ENCODE results near the gene SLC1A2. TPM values are rescaled to one million over a fixed set of nuclear protein-coding genes. Genes with fewer than 3 reads are reported as not detected.
A peak's percentile ranks its signal among the peaks of the same experiment; 100 is the strongest.

Gene SLC1A2
- total RNA-seq, 2 experiments from 2014 or later = not detected

DNA sequence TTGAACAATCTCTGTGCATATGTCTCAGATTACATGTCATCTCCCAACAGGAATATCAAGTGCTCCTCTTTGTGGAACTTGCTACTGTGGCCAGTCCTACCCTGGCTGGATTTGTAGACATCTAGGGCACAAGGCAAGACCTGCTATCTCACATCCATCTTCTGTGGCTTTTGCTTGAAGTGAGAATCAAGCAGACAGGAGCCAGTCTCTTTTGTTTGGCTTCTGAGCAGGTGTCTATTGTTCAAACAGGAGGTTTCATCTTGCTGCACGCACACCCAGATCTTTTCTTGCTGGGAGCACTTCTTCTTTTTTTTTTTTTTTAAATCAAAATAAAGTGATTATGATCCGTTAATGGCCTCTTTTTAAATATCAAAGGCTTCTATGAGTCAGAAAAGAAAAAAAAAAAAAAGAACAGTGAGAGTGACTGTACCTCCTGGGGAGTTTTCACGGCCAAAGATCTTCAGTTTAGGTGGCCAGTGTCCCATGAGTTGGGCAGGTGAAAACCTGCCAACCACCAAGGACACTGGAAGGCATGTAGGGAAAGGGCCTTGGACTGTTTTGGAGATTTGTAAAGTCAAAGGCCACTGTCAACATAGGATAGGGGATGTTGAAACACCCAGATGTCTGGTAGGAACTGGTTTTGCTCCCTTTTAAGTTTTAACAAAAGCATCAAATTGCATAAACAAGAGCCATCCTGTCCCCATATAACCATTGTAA is 202.2 kb downstream of the SLC1A2 start:
- Mint-ChIP-seq H3K27me3 (no peaks in the 10 kb centered on the region), H3K36me3 (ENCODE audit: low read depth) (peaks cover 89% of the 10 kb centered on the region), H3K4me1 (peaks cover 54% of the 10 kb centered on the region), H3K9me3 (peaks cover 4% of the 10 kb centered on the region), H3K27ac (peak overlapping the region; percentile 89), H3K4me3 (no peak overlapping the region)
- DNase-seq = peak; percentile 56
- CTCF ChIA-PET = interaction anchor here (0.6 kb wide), 1 partner anchor 749 kb away, joined by 3 read pairs; no protein-coding TSS in a partner anchor
- POLR2A ChIA-PET = no interaction called here

DNA sequence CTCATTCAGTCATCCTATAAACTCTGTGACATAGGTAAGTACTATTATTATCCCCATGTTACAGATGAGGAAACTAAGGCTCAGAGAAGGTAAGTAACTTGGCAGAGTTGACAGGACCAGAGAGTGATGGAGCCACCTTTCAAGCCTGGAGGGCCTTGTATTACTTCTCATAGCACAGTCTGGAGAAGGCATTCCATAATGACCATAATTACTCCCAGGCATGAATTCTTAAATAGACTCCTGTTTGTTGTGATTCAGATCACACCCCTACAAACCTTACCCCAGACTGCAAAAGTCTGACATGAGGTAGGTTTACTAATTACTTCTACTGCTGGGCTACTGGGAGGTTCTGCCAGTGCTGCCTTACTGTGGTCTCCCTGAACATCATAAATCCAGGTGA is 203.4 kb downstream of the SLC1A2 start:
- H3K27ac Mint-ChIP-seq = peak overlapping the region; percentile 89
- no peak for DNase-seq
- peaks cover 91% of the 10 kb centered on the region for H3K36me3 Mint-ChIP-seq (ENCODE audit: low read depth)
- ChIA-PET POLR2A (no interaction called here), CTCF (no interaction called here)
- peaks cover 55% of the 10 kb centered on the region for H3K4me1 Mint-ChIP-seq
- H3K9me3 Mint-ChIP-seq = peaks cover 6% of the 10 kb centered on the region
- H3K27me3 Mint-ChIP-seq = no peaks in the 10 kb centered on the region
- H3K4me3 Mint-ChIP-seq = no peak overlapping the region

DNA sequence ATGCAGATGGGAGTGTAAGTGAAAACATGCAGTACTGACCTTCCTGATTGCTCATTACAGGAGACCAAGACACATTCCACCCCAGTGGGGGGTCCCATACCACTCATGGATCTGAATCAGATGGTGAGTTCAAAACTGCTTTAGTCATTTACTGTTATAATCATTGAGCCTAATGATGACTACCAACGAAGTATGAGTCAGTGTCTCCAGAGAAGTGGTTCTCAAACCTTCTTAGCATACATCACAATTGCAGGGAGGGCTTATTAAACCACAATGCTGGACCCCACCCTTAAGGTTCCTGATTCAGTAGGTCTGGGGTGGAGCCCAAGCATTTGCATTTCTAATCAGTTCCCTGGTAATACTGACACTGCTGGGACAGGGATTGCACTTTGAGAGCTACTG is 204.6 kb downstream of the SLC1A2 start:
- DNase-seq = no peak
- CTCF ChIA-PET = no interaction called here
- Mint-ChIP-seq H3K9me3 (peaks cover 14% of the 10 kb centered on the region), H3K4me3 (no peak overlapping the region), H3K27ac (peak overlapping the region; percentile 64), H3K27me3 (no peaks in the 10 kb centered on the region), H3K36me3 (ENCODE audit: low read depth) (peaks cover 96% of the 10 kb centered on the region), H3K4me1 (peaks cover 55% of the 10 kb centered on the region)
- POLR2A ChIA-PET = no interaction called here

DNA sequence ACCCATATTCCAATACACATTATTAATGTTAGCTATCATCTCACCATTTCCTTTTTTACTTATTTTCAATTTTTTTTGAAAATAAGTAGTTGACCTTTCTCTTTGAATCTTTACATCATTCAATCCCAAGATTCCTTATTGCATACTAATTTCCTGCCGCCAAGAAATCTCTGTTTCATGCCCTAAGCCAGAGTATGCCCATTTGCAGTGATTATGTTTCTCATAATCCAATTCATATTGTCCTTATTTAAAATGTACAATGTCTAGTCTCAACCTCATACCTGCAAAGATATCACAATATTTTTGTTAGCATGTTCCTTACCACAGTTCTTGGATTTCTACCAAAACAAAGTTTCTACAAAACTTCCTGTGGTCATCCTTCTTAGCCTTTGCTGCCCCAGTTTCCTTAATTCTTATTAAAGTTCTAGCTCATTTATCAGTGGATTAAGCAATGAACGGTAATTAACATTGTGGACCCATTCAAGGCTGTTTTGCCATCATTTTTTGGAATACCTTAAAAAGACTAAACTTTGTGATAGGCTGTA is 205.1 kb downstream of the SLC1A2 start:
- Mint-ChIP-seq H3K4me3 (no peak overlapping the region), H3K27me3 (no peaks in the 10 kb centered on the region), H3K4me1 (peaks cover 55% of the 10 kb centered on the region), H3K9me3 (peaks cover 19% of the 10 kb centered on the region), H3K27ac (peak overlapping the region; percentile 64), H3K36me3 (ENCODE audit: low read depth) (peaks cover 96% of the 10 kb centered on the region)
- CTCF ChIA-PET = interaction anchor here (0.6 kb wide), 2 partner anchors 52 to 124 kb away, joined by 3 read pairs; no protein-coding TSS in a partner anchor
- DNase-seq = no peak
- POLR2A ChIA-PET = no interaction called here

DNA sequence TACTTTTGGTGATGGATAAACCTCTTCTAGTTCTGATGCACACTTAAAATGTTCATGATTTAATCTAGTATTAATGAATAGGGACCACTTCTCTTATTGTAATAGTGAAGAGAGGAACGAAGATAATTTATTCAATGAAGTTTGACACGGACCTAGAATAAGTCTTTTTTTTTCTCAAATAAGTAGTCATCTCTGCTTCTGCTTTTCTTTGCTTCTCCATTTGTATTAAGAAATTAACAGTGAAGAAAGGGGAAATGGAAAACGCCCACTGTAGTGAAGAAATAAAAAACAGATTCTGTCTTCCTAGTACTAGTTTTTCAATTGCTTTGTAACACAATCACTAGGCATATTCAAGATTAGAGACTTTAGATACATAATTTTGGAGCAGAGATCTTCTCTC is 207.4 kb downstream of the SLC1A2 start:
- Mint-ChIP-seq H3K27ac (no peak overlapping the region), H3K4me1 (peaks cover 42% of the 10 kb centered on the region), H3K9me3 (peaks cover 39% of the 10 kb centered on the region), H3K4me3 (no peak overlapping the region), H3K27me3 (no peaks in the 10 kb centered on the region), H3K36me3 (ENCODE audit: low read depth) (peaks cover 97% of the 10 kb centered on the region)
- CTCF ChIA-PET = no interaction called here
- DNase-seq = no peak
- POLR2A ChIA-PET = no interaction called here

DNA sequence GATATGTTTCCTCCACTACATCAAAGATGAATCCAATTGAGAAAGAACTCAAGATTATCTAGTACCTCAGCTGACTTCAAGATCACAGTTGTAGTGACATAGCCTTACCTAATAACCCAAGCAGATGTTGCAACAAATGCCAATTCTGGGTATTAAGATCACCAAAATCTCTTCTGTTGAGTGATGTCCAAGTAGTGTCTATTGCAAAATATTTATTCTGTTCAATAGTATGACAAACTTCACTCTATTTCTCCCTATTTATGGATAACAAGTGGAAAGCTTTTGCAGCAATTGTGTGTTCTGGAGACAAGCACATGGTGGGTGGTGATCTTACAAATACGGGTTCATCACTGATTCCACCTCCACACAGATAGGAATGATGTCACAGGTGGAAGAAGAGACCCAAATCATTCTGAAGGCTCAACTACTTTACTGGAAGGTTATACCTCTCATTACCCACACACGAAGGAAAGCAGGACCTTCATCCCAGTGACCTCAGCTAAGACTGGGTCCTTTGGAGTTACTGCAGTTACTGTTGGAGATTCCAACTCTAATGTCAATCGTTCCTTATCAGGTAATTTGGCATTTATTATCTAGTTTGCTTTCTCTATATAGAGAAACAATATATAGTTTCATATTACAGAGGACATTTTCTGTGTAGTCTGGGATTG is 208.3 kb downstream of the SLC1A2 start:
- no peak for DNase-seq
- Mint-ChIP-seq H3K4me1 (peaks cover 33% of the 10 kb centered on the region), H3K9me3 (peaks cover 39% of the 10 kb centered on the region), H3K27ac (no peak overlapping the region), H3K4me3 (no peak overlapping the region), H3K36me3 (ENCODE audit: low read depth) (peaks cover 98% of the 10 kb centered on the region), H3K27me3 (no peaks in the 10 kb centered on the region)
- ChIA-PET CTCF (no interaction called here), POLR2A (no interaction called here)

DNA sequence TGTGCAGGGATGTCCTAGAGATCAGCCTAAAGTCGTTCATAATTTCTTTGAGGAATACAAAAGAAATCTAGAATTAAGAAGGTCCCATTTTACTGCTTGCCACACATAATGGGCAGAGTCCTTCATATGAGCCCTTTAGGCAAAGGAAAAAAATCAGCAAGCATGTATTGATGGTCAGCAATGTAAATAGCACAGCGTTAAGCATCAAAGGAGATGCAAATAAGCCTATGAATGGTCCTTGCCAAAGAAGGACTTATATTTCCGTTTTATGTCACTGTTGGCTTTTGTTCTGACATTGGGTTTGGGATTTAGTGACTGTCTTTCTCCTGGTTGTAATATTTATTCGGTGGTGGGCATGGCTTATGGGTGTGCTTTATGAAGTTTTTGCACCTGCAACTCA is 210.6 kb downstream of the SLC1A2 start:
- Mint-ChIP-seq H3K27me3 (no peaks in the 10 kb centered on the region), H3K27ac (no peak overlapping the region), H3K4me1 (peaks cover 12% of the 10 kb centered on the region), H3K36me3 (ENCODE audit: low read depth) (peaks cover 99% of the 10 kb centered on the region), H3K4me3 (no peak overlapping the region), H3K9me3 (peaks cover 41% of the 10 kb centered on the region)
- CTCF ChIA-PET = no interaction called here
- POLR2A ChIA-PET = no interaction called here
- DNase-seq = no peak

DNA sequence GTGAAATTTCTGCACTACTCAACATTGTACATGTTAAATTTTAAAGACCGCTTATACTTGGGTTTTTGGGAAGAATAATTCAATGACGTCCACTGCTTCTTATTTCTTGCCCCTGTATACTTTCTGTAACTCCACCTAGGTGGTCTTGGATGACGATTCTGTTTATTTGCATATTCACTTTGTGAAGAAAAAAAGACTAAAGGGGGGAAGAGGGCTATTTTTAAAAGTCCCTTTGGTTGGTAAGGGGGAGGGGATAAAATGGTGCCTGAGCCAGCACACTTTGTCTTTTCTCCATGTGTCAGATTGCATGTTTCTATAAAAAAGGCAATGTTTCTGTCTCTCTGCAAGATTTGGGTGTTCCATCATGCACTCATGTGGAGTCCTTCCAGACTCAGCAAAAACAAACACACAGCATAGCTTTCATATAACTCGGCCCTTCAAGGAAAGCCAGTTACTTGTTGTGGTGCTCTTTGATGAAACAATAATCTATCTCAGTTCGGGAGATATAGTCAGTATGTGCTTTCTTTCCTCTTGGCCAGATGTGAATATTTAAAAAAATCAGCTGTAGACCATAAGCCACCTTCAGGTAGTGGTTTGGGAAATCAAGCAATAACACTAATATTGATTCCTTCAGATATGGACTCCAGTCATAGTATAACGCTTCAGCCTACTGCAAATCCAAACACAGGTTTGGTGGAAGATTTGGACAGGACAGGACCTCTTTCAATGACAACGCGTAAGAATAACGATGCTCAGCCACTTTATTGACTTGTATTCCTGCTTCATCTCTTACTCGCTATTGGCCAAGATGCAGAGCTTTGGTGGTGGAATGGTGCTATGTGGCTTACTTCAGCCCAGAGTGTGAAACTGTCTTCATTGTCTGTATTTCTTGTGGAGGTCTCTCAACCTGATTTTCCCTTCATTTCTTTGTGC is 211.6 kb downstream of the SLC1A2 start:
- DNase-seq = no peak
- no peak overlapping the region for H3K4me3 Mint-ChIP-seq
- peaks cover 38% of the 10 kb centered on the region for H3K9me3 Mint-ChIP-seq
- H3K27me3 Mint-ChIP-seq = no peaks in the 10 kb centered on the region
- ChIA-PET CTCF (interaction anchor here (0.8 kb wide), 1 partner anchor 68 kb away, joined by 3 read pairs; no protein-coding TSS in a partner anchor), POLR2A (no interaction called here)
- peaks cover 3% of the 10 kb centered on the region for H3K4me1 Mint-ChIP-seq
- H3K27ac Mint-ChIP-seq = no peak overlapping the region
- peaks cover 99% of the 10 kb centered on the region for H3K36me3 Mint-ChIP-seq (ENCODE audit: low read depth)

DNA sequence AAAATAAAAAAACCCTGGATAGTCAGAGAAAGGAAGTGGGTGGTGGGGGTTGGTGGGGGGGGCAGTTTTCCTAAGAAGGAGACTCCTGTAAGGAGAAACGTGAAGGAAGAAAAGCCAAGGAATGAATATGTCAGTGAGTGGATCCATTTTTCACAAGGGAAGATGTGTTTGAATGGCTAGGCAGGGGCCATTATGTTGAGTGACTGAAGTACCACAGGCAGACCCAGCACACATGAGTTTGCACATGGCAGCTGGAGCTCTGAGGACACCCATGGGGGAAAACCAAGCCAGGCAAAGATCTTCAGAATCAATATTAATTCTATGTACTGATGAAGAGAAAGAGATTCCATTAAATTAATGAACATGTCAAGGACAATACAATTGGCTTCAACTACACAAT is 212.7 kb downstream of the SLC1A2 start:
- POLR2A ChIA-PET = no interaction called here
- H3K9me3 Mint-ChIP-seq = peaks cover 38% of the 10 kb centered on the region
- peaks cover 99% of the 10 kb centered on the region for H3K36me3 Mint-ChIP-seq (ENCODE audit: low read depth)
- CTCF ChIA-PET = no interaction called here
- H3K4me1 Mint-ChIP-seq = peaks cover 2% of the 10 kb centered on the region
- DNase-seq = no peak
- no peak overlapping the region for H3K27ac Mint-ChIP-seq
- no peak overlapping the region for H3K4me3 Mint-ChIP-seq
- H3K27me3 Mint-ChIP-seq = no peaks in the 10 kb centered on the region

DNA sequence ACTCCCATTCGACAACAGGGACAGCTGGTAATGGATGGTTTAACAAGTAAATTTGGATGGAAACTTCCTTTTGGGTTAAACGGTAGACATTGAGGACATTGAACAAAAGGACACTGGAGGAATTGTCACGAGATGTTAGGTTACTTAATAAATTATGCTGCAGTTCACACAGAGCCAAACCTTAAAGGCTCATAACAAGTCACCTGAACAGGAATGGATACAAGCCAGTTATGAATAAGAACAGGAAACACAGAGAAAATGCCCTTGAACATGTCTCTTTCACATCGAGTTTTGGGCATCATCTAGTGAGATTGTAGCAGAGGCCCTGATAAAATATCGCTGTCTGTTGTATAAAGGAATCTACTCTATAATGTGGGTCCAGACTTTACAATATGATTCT is 214.7 kb downstream of the SLC1A2 start:
- no peak for DNase-seq
- POLR2A ChIA-PET = no interaction called here
- Mint-ChIP-seq H3K4me3 (no peak overlapping the region), H3K27me3 (no peaks in the 10 kb centered on the region), H3K4me1 (peaks cover 4% of the 10 kb centered on the region), H3K9me3 (peaks cover 34% of the 10 kb centered on the region), H3K27ac (no peak overlapping the region), H3K36me3 (ENCODE audit: low read depth) (peaks cover 98% of the 10 kb centered on the region)
- CTCF ChIA-PET = interaction anchor here (0.7 kb wide), 1 partner anchor 11 kb away, joined by 5 read pairs; no protein-coding TSS in a partner anchor
